GM12873 (cell line): ENCODE results near the gene EPB42.

Experiments
- CTCF ChIP-seq: IDR thresholded peaks from 2 replicates; pipeline ENCODE4 v1.5.1; 2012; ENCODE audit warnings: low read depth, mild to moderate bottlenecking, moderate library complexity, low read length, control low read depth; ENCODE audit not compliant: insufficient read depth; ENCODE audit errors: missing control alignments

EPB42 gene

GRCh38 chr15:43220991-43221403 is at the start of gene EPB42:
Gene EPB42, minus strand, starts transcription at chr15:43221018. Its CDS starts 193 bp downstream, at chr15:43220825.
- no peak for TF ChIP-seq CTCF

GRCh38 chr15:43270113-43270665 is 49.4 kb upstream of the EPB42 start:
- no peak for TF ChIP-seq CTCF

- TF ChIP-seq CTCF: peak; percentile 56
Measured at GRCh38 chr15:43268111-43269105, 47.6 kb upstream of the EPB42 start.

- no peak for TF ChIP-seq CTCF
Measured at GRCh38 chr15:43267439-43267838, 46.6 kb upstream of the EPB42 start.

- TF ChIP-seq CTCF: no peak
Measured at GRCh38 chr15:43266834-43267233, 46.0 kb upstream of the EPB42 start, which contains the start of gene TGM5. Gene TGM5, minus strand, starts transcription at chr15:43266928. Its CDS starts 79 bp downstream, at chr15:43266849.

GRCh38 chr15:43266386-43266785 is 45.6 kb upstream of the EPB42 start:
- no peak for TF ChIP-seq CTCF

- TF ChIP-seq CTCF: no peak
Measured at GRCh38 chr15:43260011-43260615, 39.3 kb upstream of the EPB42 start.
